Measurements from ENCODE around the gene GNE.

The GNE gene

DNA sequence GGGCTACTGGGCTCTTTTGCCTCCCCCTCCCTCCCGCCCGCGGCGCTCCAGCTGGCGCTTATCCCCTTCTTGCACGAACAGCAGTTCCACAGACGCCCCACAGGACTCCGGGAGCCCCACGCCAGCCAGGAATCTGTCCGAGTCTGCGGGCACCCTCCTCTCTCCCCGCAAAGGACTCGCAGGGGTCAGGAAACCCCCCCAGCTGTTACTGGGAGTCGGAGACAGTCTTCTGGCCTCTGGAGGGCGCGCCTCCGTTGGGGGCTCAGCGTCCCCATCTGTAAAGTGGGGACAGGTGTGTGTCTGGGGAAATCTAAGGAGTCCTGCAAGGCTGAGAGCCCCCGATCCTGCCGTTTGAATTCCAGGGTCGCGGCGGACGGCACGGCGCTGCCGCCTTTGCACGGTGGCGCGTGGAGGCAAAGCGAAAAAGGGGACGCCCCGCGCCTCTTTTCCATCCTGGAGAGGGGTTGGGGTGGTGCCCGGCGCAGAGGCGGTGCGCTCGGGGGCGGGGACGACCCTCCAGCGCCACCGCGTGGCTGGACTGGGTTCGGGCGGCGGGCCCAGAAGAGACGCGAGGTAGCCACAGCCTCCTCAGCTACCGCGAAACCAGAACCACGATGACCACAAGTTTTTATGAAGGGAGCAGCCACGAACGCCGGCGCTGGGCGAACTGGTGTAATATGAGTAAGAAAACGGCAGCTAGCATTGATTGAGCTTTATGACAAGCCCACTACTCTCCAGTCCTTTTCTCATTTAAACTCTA lies 91.9 kb downstream of the GNE start (continued):
- TF ChIP-seq, protein P1, sequence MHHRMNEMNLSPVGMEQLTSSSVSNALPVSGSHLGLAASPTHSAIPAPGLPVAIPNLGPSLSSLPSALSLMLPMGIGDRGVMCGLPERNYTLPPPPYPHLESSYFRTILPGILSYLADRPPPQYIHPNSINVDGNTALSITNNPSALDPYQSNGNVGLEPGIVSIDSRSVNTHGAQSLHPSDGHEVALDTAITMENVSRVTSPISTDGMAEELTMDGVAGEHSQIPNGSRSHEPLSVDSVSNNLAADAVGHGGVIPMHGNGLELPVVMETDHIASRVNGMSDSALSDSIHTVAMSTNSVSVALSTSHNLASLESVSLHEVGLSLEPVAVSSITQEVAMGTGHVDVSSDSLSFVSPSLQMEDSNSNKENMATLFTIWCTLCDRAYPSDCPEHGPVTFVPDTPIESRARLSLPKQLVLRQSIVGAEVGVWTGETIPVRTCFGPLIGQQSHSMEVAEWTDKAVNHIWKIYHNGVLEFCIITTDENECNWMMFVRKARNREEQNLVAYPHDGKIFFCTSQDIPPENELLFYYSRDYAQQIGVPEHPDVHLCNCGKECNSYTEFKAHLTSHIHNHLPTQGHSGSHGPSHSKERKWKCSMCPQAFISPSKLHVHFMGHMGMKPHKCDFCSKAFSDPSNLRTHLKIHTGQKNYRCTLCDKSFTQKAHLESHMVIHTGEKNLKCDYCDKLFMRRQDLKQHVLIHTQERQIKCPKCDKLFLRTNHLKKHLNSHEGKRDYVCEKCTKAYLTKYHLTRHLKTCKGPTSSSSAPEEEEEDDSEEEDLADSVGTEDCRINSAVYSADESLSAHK (tag by site-specific recombination; IDR thresholded peaks at IDR 0.05): no peak
- no peak for TF ChIP-seq ZNF394 (tag by site-specific recombination; IDR thresholded peaks at IDR 0.05; ENCODE audit: borderline replicate concordance)
- no peak for TF ChIP-seq ZNF529 (tag by site-specific recombination; IDR thresholded peaks at IDR 0.05; ENCODE audit: insufficient replicate concordance)
- TF ChIP-seq ZNF223 (tag by site-specific recombination; IDR thresholded peaks at IDR 0.05): no peak
- TF ChIP-seq, protein P2, sequence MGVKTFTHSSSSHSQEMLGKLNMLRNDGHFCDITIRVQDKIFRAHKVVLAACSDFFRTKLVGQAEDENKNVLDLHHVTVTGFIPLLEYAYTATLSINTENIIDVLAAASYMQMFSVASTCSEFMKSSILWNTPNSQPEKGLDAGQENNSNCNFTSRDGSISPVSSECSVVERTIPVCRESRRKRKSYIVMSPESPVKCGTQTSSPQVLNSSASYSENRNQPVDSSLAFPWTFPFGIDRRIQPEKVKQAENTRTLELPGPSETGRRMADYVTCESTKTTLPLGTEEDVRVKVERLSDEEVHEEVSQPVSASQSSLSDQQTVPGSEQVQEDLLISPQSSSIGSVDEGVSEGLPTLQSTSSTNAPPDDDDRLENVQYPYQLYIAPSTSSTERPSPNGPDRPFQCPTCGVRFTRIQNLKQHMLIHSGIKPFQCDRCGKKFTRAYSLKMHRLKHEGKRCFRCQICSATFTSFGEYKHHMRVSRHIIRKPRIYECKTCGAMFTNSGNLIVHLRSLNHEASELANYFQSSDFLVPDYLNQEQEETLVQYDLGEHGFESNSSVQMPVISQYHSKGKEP (tag by site-specific recombination; IDR thresholded peaks at IDR 0.05): no peak
- no peak for TF ChIP-seq ZNF707 (tag by site-specific recombination; IDR thresholded peaks at IDR 0.05)
- TF ChIP-seq ZNF701 (tag by site-specific recombination; IDR thresholded peaks at IDR 0.05): no peak

DNA sequence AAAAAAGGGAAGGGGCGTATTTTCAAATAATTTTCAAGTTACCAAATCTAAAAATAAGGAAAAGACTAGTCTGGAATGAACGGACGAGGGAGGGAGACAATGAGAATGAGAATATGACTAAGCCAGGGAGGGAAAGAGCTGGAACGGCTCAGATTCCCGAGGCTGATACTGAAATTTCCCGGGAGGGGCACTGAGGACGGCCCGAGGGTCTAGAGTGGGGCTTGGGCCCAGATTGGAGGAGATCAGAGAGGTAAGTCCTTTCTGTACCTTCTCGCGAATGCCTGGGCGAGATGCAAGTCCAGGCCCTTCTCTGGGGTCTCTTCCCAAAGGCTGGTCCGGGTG lies 92.5 kb downstream of the GNE start:
- Histone ChIP-seq H3K4me1 (ENCODE audit: control insufficient read depth, insufficient read depth, low read length) (peaks cover 4% of the 10 kb centered on the region; the same call in 1 of the 2 replicates), H3K36me3 (ENCODE audit: control insufficient read depth in 2 of 2, insufficient read depth in 1 of 2, low read length in 2 of 2) (no peaks in the 10 kb centered on the region), H3K4me3 (ENCODE audit: low read depth, low read length) (no peak overlapping the region), H3K9me3 (ENCODE audit: control insufficient read depth, insufficient read depth, low read depth, low read length) (no peaks in the 10 kb centered on the region), H3K27ac (ENCODE audit: extremely low read depth, low read depth, low read length) (no peak overlapping the region)
- ChIA-PET CTCF (interaction anchor here (0.6 to 8.2 kb wide), 18 partner anchors 10 to 295 kb away, joined by 3 to 172 read pairs (median 5); partner anchors contain the start of genes CLTA and GLIPR2), POLR2A (interaction anchor here (1.1 to 1.6 kb wide), 2 partner anchors 25 to 29 kb away, joined by 6 read pairs; partner anchors contain the start of genes CLTA and GLIPR2)
- TF ChIP-seq ZNF48 (tag by site-specific recombination; IDR thresholded peaks at IDR 0.05) (no peak), ZNF558 (tag by site-specific recombination; IDR thresholded peaks at IDR 0.05) (no peak), ZBTB1 (tag by site-specific recombination; IDR thresholded peaks at IDR 0.05) (no peak), GLIS1 (tag by site-specific recombination; IDR thresholded peaks at IDR 0.05) (no peak), HOXD13 (CRISPR knock-in tag; IDR thresholded peaks at IDR 0.05; ENCODE audit: borderline replicate concordance) (no peak), ZNF600 (tag by site-specific recombination; IDR thresholded peaks at IDR 0.05) (no peak), ZNF660 (tag by site-specific recombination; IDR thresholded peaks at IDR 0.05) (no peak), GLI2 (tag by site-specific recombination; IDR thresholded peaks at IDR 0.05; ENCODE audit: borderline replicate concordance, low read depth) (no peak), ZNF621 (tag by site-specific recombination; IDR thresholded peaks at IDR 0.05) (no peak), ZNF274 (IDR thresholded peaks at IDR 0.05; ENCODE audit: low read length) (no peak), ZNF274 (tag by site-specific recombination; IDR thresholded peaks at IDR 0.05; ENCODE audit: borderline replicate concordance) (no peak), ZBTB8A (tag by site-specific recombination; IDR thresholded peaks at IDR 0.05) (no peak)
- TF ChIP-seq, protein P3, sequence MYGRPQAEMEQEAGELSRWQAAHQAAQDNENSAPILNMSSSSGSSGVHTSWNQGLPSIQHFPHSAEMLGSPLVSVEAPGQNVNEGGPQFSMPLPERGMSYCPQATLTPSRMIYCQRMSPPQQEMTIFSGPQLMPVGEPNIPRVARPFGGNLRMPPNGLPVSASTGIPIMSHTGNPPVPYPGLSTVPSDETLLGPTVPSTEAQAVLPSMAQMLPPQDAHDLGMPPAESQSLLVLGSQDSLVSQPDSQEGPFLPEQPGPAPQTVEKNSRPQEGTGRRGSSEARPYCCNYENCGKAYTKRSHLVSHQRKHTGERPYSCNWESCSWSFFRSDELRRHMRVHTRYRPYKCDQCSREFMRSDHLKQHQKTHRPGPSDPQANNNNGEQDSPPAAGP (tag by site-specific recombination; IDR thresholded peaks at IDR 0.05): no peak
